BJ (cell line): ENCODE measurements around the gene DAGLB. TPM values are rescaled to one million over a fixed set of nuclear protein-coding genes. Genes with fewer than 3 reads are reported as not detected.

Experiments
- CTCF ChIA-PET: fragments of 350-600 bp; formaldehyde crosslinking; extraction: SDS; loops from one replicate; lab custom pipeline; 2021; ENCODE audit warnings: antibody characterized with exemption, inconsistent platforms; lab: Yijun Ruan, JAX
- POLR2A ChIA-PET: fragments of 300-600 bp; sonication (Branson Sonifier 250); formaldehyde crosslinking; extraction: SDS; loops from one replicate; lab custom pipeline; 2021; ENCODE audit warnings: antibody characterized with exemption; lab: Charles Lee
- DNase-seq: peaks from one replicate; pipeline ENCODE4 v3.0.0-alpha.2; 2011; ENCODE audit warnings: low read depth
- H3K27me3 ChIP-seq: 2 replicates; pipeline ENCODE4 v1.6.0; 2011; ENCODE audit warnings: low read length; ENCODE audit not compliant: control insufficient read depth, insufficient read depth
- H3K36me3 ChIP-seq: 2 replicates; pipeline ENCODE4 v1.5.1; 2011; ENCODE audit warnings: low read length; ENCODE audit not compliant: control insufficient read depth, insufficient read depth
- H3K4me3 ChIP-seq: 2 replicates; pipeline ENCODE4 v1.5.1; 2011; ENCODE audit warnings: low read depth, mild to moderate bottlenecking, control low read depth, low read length
- polyA plus RNA-seq: library from polyadenylated mRNA; depleted of rRNA; stranded (reverse); fragments of >200 nt; gene quantifications from 2 replicates; pipeline ENCODE4 v1.2.3, GENCODE V29; 2011
- TF ChIP-seq, protein P1 (sequence below): IDR thresholded peaks from 2 replicates; pipeline ENCODE4 v1.5.1; 2011; ENCODE audit warnings: low read depth, mild to moderate bottlenecking, control low read depth, inconsistent platforms, low read length, moderate library complexity; ENCODE audit not compliant: insufficient read depth

DAGLB gene
- polyA plus RNA-seq, 1 experiment = 40.5 TPM

DNA sequence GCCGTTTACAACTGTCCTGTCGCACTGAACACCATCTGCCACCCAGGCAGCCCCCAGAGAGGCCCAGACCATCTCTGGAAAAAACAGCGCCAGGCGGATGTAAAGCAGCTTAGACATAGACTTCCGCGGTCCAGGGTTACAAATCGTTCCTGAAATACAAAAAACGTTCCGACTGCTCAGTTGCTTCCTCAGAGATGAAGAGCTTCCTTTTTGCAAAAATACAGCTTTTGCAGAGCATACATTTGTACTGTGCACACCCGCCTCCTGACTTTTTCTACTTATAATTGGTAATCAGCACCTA lies 11.4 kb downstream of the DAGLB start:
- POLR2A ChIA-PET = no interaction called here
- H3K36me3 ChIP-seq = peaks cover 8% of the 10 kb centered on the region
- CTCF ChIA-PET = interaction anchor here (1.2 to 1.4 kb wide), 3 partner anchors 12 to 26 kb away, joined by 3 to 5 read pairs (median 5); no protein-coding TSS in a partner anchor
- H3K4me3 ChIP-seq = no peak overlapping the region
- TF ChIP-seq, protein P1, sequence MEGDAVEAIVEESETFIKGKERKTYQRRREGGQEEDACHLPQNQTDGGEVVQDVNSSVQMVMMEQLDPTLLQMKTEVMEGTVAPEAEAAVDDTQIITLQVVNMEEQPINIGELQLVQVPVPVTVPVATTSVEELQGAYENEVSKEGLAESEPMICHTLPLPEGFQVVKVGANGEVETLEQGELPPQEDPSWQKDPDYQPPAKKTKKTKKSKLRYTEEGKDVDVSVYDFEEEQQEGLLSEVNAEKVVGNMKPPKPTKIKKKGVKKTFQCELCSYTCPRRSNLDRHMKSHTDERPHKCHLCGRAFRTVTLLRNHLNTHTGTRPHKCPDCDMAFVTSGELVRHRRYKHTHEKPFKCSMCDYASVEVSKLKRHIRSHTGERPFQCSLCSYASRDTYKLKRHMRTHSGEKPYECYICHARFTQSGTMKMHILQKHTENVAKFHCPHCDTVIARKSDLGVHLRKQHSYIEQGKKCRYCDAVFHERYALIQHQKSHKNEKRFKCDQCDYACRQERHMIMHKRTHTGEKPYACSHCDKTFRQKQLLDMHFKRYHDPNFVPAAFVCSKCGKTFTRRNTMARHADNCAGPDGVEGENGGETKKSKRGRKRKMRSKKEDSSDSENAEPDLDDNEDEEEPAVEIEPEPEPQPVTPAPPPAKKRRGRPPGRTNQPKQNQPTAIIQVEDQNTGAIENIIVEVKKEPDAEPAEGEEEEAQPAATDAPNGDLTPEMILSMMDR = no peak
- no peak for DNase-seq
- no peaks in the 10 kb centered on the region for H3K27me3 ChIP-seq

DNA sequence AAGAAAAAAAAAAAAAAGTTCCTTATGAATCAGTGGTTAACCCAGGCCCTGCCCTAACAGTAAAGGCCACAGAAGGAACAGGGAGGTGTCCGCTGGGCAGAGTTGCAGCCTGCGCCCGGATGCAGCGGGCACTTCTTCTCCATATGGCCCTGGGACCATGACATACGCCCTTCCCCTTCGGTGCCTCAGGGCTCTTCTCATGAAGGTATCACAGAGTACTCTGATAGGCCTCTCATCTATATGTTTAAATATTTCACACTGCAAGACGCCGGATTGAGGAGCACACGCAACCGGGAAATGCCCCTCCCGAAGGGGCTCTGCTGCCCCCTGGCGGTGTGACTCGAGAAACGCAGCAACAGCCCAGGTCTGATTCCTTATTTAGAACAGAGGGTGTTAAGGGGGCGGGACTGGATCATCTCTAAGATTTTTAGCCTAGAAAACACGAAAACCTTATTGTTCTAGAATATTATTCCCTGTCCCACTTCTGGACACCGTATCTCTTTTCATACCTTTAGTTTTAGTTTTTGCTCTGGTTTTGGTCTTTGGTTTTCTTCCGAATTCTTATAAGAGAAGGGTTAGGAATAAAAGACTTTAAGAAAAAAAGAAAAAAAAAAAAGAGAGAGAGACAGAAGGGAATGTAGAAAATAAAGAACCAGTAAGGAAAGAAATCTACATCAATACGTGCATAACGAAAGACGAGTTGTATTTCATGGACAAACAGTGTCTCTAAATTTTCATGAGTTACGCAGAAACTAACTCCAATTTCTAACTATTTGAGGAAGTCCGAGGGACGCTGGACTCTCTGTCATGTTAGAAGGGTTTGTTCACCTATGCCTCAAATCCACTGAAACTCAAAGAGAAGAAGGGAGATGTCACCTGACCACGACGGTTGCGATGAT lies 12.0 kb downstream of the DAGLB start:
- TF ChIP-seq, protein P1 = peak; percentile 98
- Histone ChIP-seq H3K36me3 (peaks cover 8% of the 10 kb centered on the region), H3K4me3 (no peak overlapping the region), H3K27me3 (no peaks in the 10 kb centered on the region)
- DNase-seq = no peak
- ChIA-PET POLR2A (no interaction called here), CTCF (interaction anchor here (0.7 to 1.5 kb wide), 4 partner anchors 9 to 339 kb away, joined by 3 to 5 read pairs (median 4); no protein-coding TSS in a partner anchor)

DNA sequence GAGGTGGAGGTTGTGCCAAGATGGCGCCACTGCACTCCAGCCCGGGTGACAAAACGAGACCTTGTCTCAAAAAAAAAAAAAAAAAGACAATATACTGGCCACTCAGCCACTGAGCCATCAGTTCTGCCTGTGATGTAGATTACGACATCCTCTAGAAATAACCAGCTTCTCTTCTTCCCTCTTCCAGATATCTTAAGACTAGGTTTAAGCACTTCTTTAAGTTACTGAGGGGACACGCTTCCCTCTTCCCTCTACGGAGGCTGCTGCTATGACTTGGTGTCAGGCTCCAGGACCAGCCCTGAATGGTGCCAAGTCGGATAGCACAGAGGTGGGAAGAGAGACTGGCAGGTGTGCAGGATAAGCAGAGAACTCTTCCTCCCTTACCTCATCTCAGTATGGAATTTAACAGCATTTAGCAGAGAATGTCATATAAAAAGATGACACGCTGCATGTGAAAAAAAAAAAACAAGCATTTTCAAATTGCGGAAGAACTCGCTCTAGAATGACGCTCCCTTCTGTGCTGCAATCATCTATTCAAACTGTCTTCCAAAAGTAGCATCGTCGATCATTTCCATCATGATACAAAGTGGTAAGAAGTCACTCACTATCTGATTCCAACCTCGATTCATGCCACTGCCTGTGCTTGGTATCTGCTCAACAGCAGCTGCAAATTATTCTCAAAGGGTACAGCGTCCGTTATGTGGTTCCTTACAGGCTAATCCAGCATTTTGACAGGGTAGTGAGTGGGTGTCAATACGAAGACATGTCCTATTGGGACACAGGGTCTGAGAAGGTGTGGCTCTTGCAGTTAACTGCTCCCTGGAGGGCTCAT lies 13.8 kb downstream of the DAGLB start:
- Histone ChIP-seq H3K36me3 (peaks cover 9% of the 10 kb centered on the region), H3K4me3 (no peak overlapping the region), H3K27me3 (no peaks in the 10 kb centered on the region)
- ChIA-PET POLR2A (no interaction called here), CTCF (interaction anchor here (0.9 to 1.5 kb wide), 4 partner anchors 8 to 50 kb away, joined by 3 to 5 read pairs (median 4); no protein-coding TSS in a partner anchor)
- TF ChIP-seq, protein P1 = no peak
- DNase-seq = no peak

DNA sequence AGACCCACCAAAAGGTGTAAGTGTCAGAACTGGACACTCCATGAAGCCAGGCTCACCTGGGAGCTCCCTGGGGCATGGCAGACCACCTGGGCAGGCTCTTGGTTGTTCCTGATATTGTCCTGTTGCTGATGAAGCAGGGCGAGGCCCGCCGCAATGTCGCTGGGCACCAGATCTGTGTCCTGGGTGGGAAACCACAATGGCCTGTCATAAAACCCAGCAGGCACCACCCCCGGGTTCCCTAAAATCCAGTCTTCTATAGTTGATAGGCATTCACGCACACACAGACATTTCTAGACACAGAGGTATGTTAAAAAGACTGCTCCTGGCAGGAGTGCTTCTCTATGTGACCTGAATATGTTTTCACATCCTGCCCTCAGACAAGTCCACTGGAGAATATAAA lies 15.0 kb downstream of the DAGLB start:
- H3K4me3 ChIP-seq = no peak overlapping the region
- H3K36me3 ChIP-seq = peaks cover 12% of the 10 kb centered on the region
- POLR2A ChIA-PET = no interaction called here
- DNase-seq = no peak
- no peaks in the 10 kb centered on the region for H3K27me3 ChIP-seq
- CTCF ChIA-PET = no interaction called here
- TF ChIP-seq, protein P1 = no peak

DNA sequence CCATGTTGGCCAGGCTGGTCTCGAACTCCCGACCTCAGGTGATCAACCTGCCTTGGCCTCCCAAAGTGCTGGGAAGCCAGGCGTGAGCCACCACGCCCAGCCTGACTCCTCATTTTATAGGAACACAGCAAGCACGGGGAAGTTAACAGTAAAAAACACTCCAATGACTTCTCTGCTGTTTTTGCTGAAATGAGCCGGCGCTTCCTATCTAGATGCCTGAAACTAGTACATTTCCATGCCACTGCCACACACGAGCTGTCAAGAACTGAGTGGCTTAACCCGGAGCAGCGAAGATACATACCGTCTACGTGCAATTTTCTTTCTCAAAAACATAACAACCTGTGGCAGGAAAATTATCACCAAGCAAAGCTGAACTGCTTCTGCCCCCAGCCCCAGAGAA lies 16.8 kb downstream of the DAGLB start:
- H3K27me3 ChIP-seq = no peaks in the 10 kb centered on the region
- CTCF ChIA-PET = interaction anchor here (0.9 to 1.3 kb wide), 3 partner anchors 11 to 574 kb away, joined by 3 to 4 read pairs (median 4); no protein-coding TSS in a partner anchor
- H3K36me3 ChIP-seq = peaks cover 14% of the 10 kb centered on the region
- H3K4me3 ChIP-seq = no peak overlapping the region
- no peak for DNase-seq
- TF ChIP-seq, protein P1 = no peak
- POLR2A ChIA-PET = no interaction called here
